Activated CD8-positive, alpha-beta memory T cell treated with anti-CD3 and anti-CD28 coated beads for 48 hours (primary cell): ENCODE results near the gene SMIM29.
"Not testable (repeated sequence)": the region's sequence is repeated elsewhere in the genome, so short reads cannot be mapped to it uniquely, and the experiment has no call there.

ENCODE experiments used
- DNase-seq, 3 experiments: peaks; one replicate each; pipeline ENCODE4 v3.0.0-alpha.2; 2020; ENCODE audit warnings: low read depth in 2 of 3, low spot score in 2 of 3

SMIM29 gene

GRCh38 chr6:34248727-34249468 is at the start of gene SMIM29:
SMIM29 (minus strand) TSS chr6:34249006; CDS start chr6:34247791, 1,215 bp downstream.
- peak; percentile 93 to 94 (median 94) for DNase-seq

GRCh38 chr6:34295721-34296120 is 46.9 kb upstream of the SMIM29 start:
- no peak for DNase-seq

- no peak for DNase-seq
These were observed 44.1 kb upstream of the SMIM29 start for GRCh38 chr6:34292954-34293353.

- DNase-seq, result no peak
These were observed 40.3 kb upstream of the SMIM29 start for GRCh38 chr6:34289137-34289536.

GRCh38 chr6:34288581-34288980 is 39.8 kb upstream of the SMIM29 start:
- no peak for DNase-seq

GRCh38 chr6:34285448-34286164 is 36.8 kb upstream of the SMIM29 start:
- no peak for DNase-seq

- no peak for DNase-seq
These were observed 36.0 kb upstream of the SMIM29 start for GRCh38 chr6:34284563-34285447.

GRCh38 chr6:34281702-34282334 is 33.0 kb upstream of the SMIM29 start:
- no peak for DNase-seq

GRCh38 chr6:34280216-34280615 is 31.4 kb upstream of the SMIM29 start:
- no peak for DNase-seq

- DNase-seq, result no peak
These were observed 30.0 kb upstream of the SMIM29 start for GRCh38 chr6:34278833-34279232.

- DNase-seq, result no peak
These were observed 28.9 kb upstream of the SMIM29 start for GRCh38 chr6:34277763-34278112.

GRCh38 chr6:34276881-34277762 is 28.3 kb upstream of the SMIM29 start:
- DNase-seq, result no peak

GRCh38 chr6:34276191-34276590 is 27.4 kb upstream of the SMIM29 start:
- no peak for DNase-seq

- DNase-seq, result no peak
These were observed 26.5 kb upstream of the SMIM29 start for GRCh38 chr6:34275128-34275804.

GRCh38 chr6:34274129-34274528 is 25.3 kb upstream of the SMIM29 start:
- no peak for DNase-seq

- DNase-seq, result no peak
These were observed 24.5 kb upstream of the SMIM29 start for GRCh38 chr6:34273242-34273805.

- DNase-seq, result no peak
These were observed 23.5 kb upstream of the SMIM29 start for GRCh38 chr6:34272013-34272926.

- DNase-seq, result not testable (repeated sequence)
These were observed 21.0 kb upstream of the SMIM29 start for GRCh38 chr6:34269658-34270341.
